Endodermal cell (in vitro differentiated cells): ENCODE results near the gene RPGRIP1L. TPM values are rescaled to one million over a fixed set of nuclear protein-coding genes. Genes with fewer than 3 reads are reported as not detected.

Experiments used
- DNase-seq: peaks from one replicate; pipeline ENCODE4 v3.0.0-alpha.2; 2017
- H3K27ac ChIP-seq: 2 replicates; pipeline ENCODE4 v1.5.1; 2013; ENCODE audit warnings: mild to moderate bottlenecking, low read depth, low read length, moderate library complexity
- H3K27me3 ChIP-seq: 2 replicates; pipeline ENCODE4 v1.6.1; 2013; ENCODE audit warnings: mild to moderate bottlenecking, low read length, moderate library complexity; ENCODE audit not compliant: insufficient read depth, control insufficient read depth, poor library complexity, severe bottlenecking
- H3K36me3 ChIP-seq: 2 replicates; pipeline ENCODE4 v1.7.0; 2013; ENCODE audit warnings: mild to moderate bottlenecking, low read length, moderate library complexity; ENCODE audit not compliant: control insufficient read depth, insufficient read depth
- H3K4me1 ChIP-seq: one replicate; pipeline ENCODE4 v1.7.0; 2013; ENCODE audit warnings: low read length; ENCODE audit not compliant: control insufficient read depth, insufficient read depth
- H3K4me3 ChIP-seq: 2 replicates; pipeline ENCODE4 v1.5.1; 2013; ENCODE audit warnings: mild to moderate bottlenecking, low read length, moderate library complexity
- H3K9ac ChIP-seq: 2 replicates; pipeline ENCODE4 v1.6.1; 2013; ENCODE audit warnings: mild to moderate bottlenecking, low read length, moderate library complexity; ENCODE audit not compliant: poor library complexity, severe bottlenecking; ENCODE audit errors: extremely low read depth
- H3K9me3 ChIP-seq: 2 replicates; pipeline ENCODE4 v1.6.1; 2013; ENCODE audit warnings: mild to moderate bottlenecking, low read length, moderate library complexity; ENCODE audit not compliant: control insufficient read depth
- H3K27ac Mint-ChIP-seq: 2 replicates; pipeline ENCODE4 v1.8.0; 2020; ENCODE audit warnings: mixed read lengths
- H3K27me3 Mint-ChIP-seq: 2 replicates; pipeline ENCODE4 v1.8.0; 2021; ENCODE audit warnings: mild to moderate bottlenecking, mixed read lengths; ENCODE audit not compliant: insufficient read depth
- H3K36me3 Mint-ChIP-seq: 2 replicates; pipeline ENCODE4 v1.8.0; 2020; ENCODE audit warnings: low read depth, mixed read lengths
- H3K4me1 Mint-ChIP-seq: 2 replicates; pipeline ENCODE4 v1.8.0; 2020; ENCODE audit warnings: mixed read lengths
- H3K4me3 Mint-ChIP-seq: 2 replicates; pipeline ENCODE4 v1.8.0; 2020; ENCODE audit warnings: mild to moderate bottlenecking, moderate library complexity, mixed read lengths
- H3K9me3 Mint-ChIP-seq: 2 replicates; pipeline ENCODE4 v1.8.0; 2020; ENCODE audit warnings: mild to moderate bottlenecking, mixed read lengths
- WGBS, 2 experiments: methylation state at CpG; one replicate each; pipeline versions ENCODE4 v1.1.5 to v1.1.7; 2013; ENCODE audit warnings: missing lambda C conversion rate in 2 of 2, mixed read lengths in 1 of 2; ENCODE audit not compliant: insufficient coverage in 1 of 2, insufficient read length in 1 of 2; 5-methylcytosine and 5-hydroxymethylcytosine counted together
- total RNA-seq, 2 donors: library from RNA; stranded (reverse); fragmentation: NEBNext Ultra II Directional in 1 of 2; extraction: Animal tissue kit (Norgen Biotek cat#: 25700) in 1 of 2; gene quantifications; 2 replicates in 1 of 2; 3 replicates in 1 of 2; pipeline ENCODE4 v1.2.1, GENCODE V29; 2021
- TF ChIP-seq, protein P1 (sequence below): fragments of 200-600 bp; sonication (generic); conservative IDR thresholded peaks from 2 replicates; pipeline ENCODE4 v1.5.0; 2021; ENCODE audit warnings: antibody characterized with exemption, mild to moderate bottlenecking

The RPGRIP1L gene
- total RNA-seq, 2 donors from 2014 or later, result 15.9 to 19.8 TPM

DNA sequence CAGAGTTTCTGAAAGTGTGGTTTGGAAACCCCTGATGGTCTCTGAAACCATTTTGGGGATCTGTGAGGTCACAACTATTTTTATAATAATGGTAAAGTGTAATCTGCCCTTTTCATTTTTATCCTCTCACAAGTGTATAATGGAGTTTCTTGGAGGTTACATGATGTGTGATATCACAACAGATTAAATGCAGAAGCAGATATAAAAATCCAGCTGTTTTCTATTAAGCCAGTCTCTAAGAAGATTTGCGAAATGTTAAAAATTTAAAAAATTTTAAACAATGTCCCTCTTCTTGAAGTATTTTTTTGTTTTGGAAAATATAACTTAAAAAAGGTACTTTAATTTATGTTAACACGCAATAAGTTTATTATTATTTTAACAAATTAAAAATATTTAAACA is 48.7 kb downstream of the RPGRIP1L start:
- Histone ChIP-seq H3K27ac (no peak overlapping the region), H3K9me3 (no peaks in the 10 kb centered on the region), H3K27me3 (no peaks in the 10 kb centered on the region), H3K4me1 (no peaks in the 10 kb centered on the region), H3K9ac (no peak overlapping the region), H3K36me3 (peaks cover 6% of the 10 kb centered on the region), H3K4me3 (no peak overlapping the region)
- Mint-ChIP-seq H3K4me3 (no peak overlapping the region), H3K4me1 (no peaks in the 10 kb centered on the region), H3K27ac (no peak overlapping the region), H3K9me3 (no peaks in the 10 kb centered on the region), H3K27me3 (no peaks in the 10 kb centered on the region), H3K36me3 (peaks cover 16% of the 10 kb centered on the region)
- 100% methylated on average over 1 of the region's 2 CpGs; no CpG with 5 or more reads in 1 of the 2 experiments for WGBS, 2 experiments
- TF ChIP-seq, protein P1, sequence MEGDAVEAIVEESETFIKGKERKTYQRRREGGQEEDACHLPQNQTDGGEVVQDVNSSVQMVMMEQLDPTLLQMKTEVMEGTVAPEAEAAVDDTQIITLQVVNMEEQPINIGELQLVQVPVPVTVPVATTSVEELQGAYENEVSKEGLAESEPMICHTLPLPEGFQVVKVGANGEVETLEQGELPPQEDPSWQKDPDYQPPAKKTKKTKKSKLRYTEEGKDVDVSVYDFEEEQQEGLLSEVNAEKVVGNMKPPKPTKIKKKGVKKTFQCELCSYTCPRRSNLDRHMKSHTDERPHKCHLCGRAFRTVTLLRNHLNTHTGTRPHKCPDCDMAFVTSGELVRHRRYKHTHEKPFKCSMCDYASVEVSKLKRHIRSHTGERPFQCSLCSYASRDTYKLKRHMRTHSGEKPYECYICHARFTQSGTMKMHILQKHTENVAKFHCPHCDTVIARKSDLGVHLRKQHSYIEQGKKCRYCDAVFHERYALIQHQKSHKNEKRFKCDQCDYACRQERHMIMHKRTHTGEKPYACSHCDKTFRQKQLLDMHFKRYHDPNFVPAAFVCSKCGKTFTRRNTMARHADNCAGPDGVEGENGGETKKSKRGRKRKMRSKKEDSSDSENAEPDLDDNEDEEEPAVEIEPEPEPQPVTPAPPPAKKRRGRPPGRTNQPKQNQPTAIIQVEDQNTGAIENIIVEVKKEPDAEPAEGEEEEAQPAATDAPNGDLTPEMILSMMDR, result no peak
- no peak for DNase-seq

GRCh38 chr16:53651357-53651756 is 52.3 kb downstream of the RPGRIP1L start:
- Histone ChIP-seq H3K27ac (no peak overlapping the region), H3K36me3 (peaks cover 4% of the 10 kb centered on the region), H3K4me1 (no peaks in the 10 kb centered on the region), H3K4me3 (no peak overlapping the region), H3K27me3 (no peaks in the 10 kb centered on the region), H3K9ac (no peak overlapping the region), H3K9me3 (no peaks in the 10 kb centered on the region)
- Mint-ChIP-seq H3K27me3 (no peaks in the 10 kb centered on the region), H3K27ac (no peak overlapping the region), H3K9me3 (no peaks in the 10 kb centered on the region), H3K4me1 (no peaks in the 10 kb centered on the region), H3K36me3 (peaks cover 18% of the 10 kb centered on the region), H3K4me3 (no peak overlapping the region)
- TF ChIP-seq, protein P1, result no peak
- peak; percentile 69 for DNase-seq
- 65 to 82% methylated on average over 1 to 2 of the region's 2 CpGs for WGBS, 2 experiments

- H3K36me3 ChIP-seq, result no peaks in the 10 kb centered on the region
- WGBS, 2 experiments, result 90 to 97% methylated on average over 3 of the region's 3 CpGs
- Mint-ChIP-seq H3K9me3 (peaks cover 2% of the 10 kb centered on the region), H3K27ac (no peak overlapping the region), H3K27me3 (no peaks in the 10 kb centered on the region), H3K36me3 (peaks cover 26% of the 10 kb centered on the region), H3K4me3 (no peak overlapping the region), H3K4me1 (no peaks in the 10 kb centered on the region)
- no peak overlapping the region for H3K4me3 ChIP-seq
- H3K27me3 ChIP-seq, result no peaks in the 10 kb centered on the region
- H3K4me1 ChIP-seq, result no peaks in the 10 kb centered on the region
- no peak for DNase-seq
- H3K27ac ChIP-seq, result no peak overlapping the region
- TF ChIP-seq, protein P1, result no peak
- no peaks in the 10 kb centered on the region for H3K9me3 ChIP-seq
- H3K9ac ChIP-seq, result no peak overlapping the region
Observed at GRCh38 chr16:53646506-53646905, 57.2 kb downstream of the RPGRIP1L start.
